Measurements from ENCODE around the gene EMP3.

GRCh38 chr19:48292798-48293197 is 32.6 kb upstream of the EMP3 start:
- no peak for TF ChIP-seq CTCF (IDR thresholded peaks at IDR 0.05)
- no peak for TF ChIP-seq EP300 (IDR thresholded peaks at IDR 0.05)
- TF ChIP-seq POLR2A (IDR thresholded peaks at IDR 0.05): no peak

Data from upper lobe of left lung (tissue), 4 donors.